HepG2 (cell line): Measurements from ENCODE around the gene P2RX7. TPM values are rescaled to one million over a fixed set of nuclear protein-coding genes. Genes with fewer than 3 reads are reported as not detected.

Experiments
- FOXA3 ChIP-seq: IDR thresholded peaks from 2 replicates; pipeline ENCODE4 v1.6.1; 2016; ENCODE audit warnings: missing genetic modification reagents, missing compliant biosample characterization
- IKZF4 ChIP-seq: sonication (generic); formaldehyde crosslinking; IDR thresholded peaks from 2 replicates; pipeline ENCODE4 v1.5.1; 2020; ENCODE audit warnings: borderline replicate concordance, mild to moderate bottlenecking, low read depth, missing genetic modification reagents; ENCODE audit errors: not compliant biosample characterization
- MIER2 ChIP-seq: IDR thresholded peaks from 2 replicates; pipeline ENCODE4 v1.6.1; 2016; ENCODE audit warnings: missing biosample characterization, missing genetic modification reagents
- NFKBIZ ChIP-seq: IDR thresholded peaks from 2 replicates; pipeline ENCODE4 v1.6.1; 2018; ENCODE audit warnings: missing genetic modification reagents, missing compliant biosample characterization
- PHF20 ChIP-seq: sonication (generic); formaldehyde crosslinking; IDR thresholded peaks from 2 replicates; pipeline ENCODE4 v1.5.0; 2020; ENCODE audit warnings: mild to moderate bottlenecking, missing genetic modification reagents
- RBM22 ChIP-seq: fragments of 200-400 bp; formaldehyde crosslinking; optimal IDR thresholded peaks from 2 replicates; pipeline ENCODE3; 2017; ENCODE audit warnings: mild to moderate bottlenecking, low read length, moderate library complexity
- ZBTB3 ChIP-seq: sonication (generic); formaldehyde crosslinking; IDR thresholded peaks from 2 replicates; pipeline ENCODE4 v1.4.0; 2020; ENCODE audit warnings: low read depth, mild to moderate bottlenecking, moderate library complexity, missing genetic modification reagents, borderline replicate concordance
- ZEB1 ChIP-seq: IDR thresholded peaks from 2 replicates; pipeline ENCODE4 v1.6.1; 2012; ENCODE audit warnings: mild to moderate bottlenecking, low read depth, inconsistent platforms; ENCODE audit not compliant: insufficient replicate concordance
- ZSCAN31 ChIP-seq: sonication (generic); formaldehyde crosslinking; IDR thresholded peaks from 2 replicates; pipeline ENCODE4 v1.5.0; 2020; ENCODE audit warnings: low read depth, mild to moderate bottlenecking, missing genetic modification reagents
- polyA plus RNA-seq, 8 experiments: library from polyadenylated mRNA; depleted of rRNA in 3 of 8; stranded (reverse) in 7 of 8; unstranded in 1 of 8; fragments of >200 nt; fragmentation: Illumina TruSeq in 4 of 8; extraction: Trizol in 4 of 8; gene quantifications; 2 replicates each; pipeline versions ENCODE4 v1.2.1 to v1.2.3, GENCODE V29; 2011 to 2016; ENCODE audit warnings: low read depth in 4 of 8, missing spikeins in 1 of 8, mixed read lengths in 1 of 8; ENCODE audit not compliant: insufficient read depth in 1 of 8
- total RNA-seq, 5 experiments: library from RNA; depleted of rRNA; stranded (reverse); fragments of >200 nt; fragmentation: Illumina TruSeq; extraction: Trizol; gene quantifications; 2 replicates each; pipeline ENCODE4 v1.2.3, GENCODE V29; 2016; ENCODE audit warnings: low read depth in 1 of 5
- TF ChIP-seq, protein P1 (sequence below), 2 experiments: fragments of 450-650 bp in 1 of 2; sonication (generic) in 1 of 2; formaldehyde crosslinking in 1 of 2; IDR thresholded peaks; 2 replicates each; pipeline versions ENCODE4 v1.6.1 to v1.8.0; 2016 to 2022; ENCODE audit warnings: antibody characterized with exemption in 1 of 2, mild to moderate bottlenecking in 1 of 2, missing genetic modification reagents in 1 of 2
- TF ChIP-seq, protein P2 (sequence below): sonication (generic); formaldehyde crosslinking; IDR thresholded peaks from 2 replicates; pipeline ENCODE4 v1.8.0; 2022; ENCODE audit warnings: missing genetic modification reagents, mild to moderate bottlenecking, inconsistent platforms, borderline replicate concordance
- TF ChIP-seq, protein P3 (sequence below), 2 experiments: sonication (generic) in 1 of 2; formaldehyde crosslinking in 1 of 2; IDR thresholded peaks; 2 replicates each; pipeline versions ENCODE4 v1.4.0 to v1.6.1; 2016 to 2020; ENCODE audit warnings: borderline replicate concordance in 1 of 2, low read depth in 1 of 2, mild to moderate bottlenecking in 1 of 2, missing genetic modification reagents in 1 of 2

The P2RX7 gene
- total and polyA plus RNA-seq, 2 of the 13 experiments (the other 11 are each of a cell fraction or from before 2014, with no cell fraction given), result 0.13 to 0.73 TPM

GRCh38 chr12:121209624-121210572 is 77.2 kb downstream of the P2RX7 start, which contains the start of gene P2RX4 (continued):
- TF ChIP-seq, protein P1, sequence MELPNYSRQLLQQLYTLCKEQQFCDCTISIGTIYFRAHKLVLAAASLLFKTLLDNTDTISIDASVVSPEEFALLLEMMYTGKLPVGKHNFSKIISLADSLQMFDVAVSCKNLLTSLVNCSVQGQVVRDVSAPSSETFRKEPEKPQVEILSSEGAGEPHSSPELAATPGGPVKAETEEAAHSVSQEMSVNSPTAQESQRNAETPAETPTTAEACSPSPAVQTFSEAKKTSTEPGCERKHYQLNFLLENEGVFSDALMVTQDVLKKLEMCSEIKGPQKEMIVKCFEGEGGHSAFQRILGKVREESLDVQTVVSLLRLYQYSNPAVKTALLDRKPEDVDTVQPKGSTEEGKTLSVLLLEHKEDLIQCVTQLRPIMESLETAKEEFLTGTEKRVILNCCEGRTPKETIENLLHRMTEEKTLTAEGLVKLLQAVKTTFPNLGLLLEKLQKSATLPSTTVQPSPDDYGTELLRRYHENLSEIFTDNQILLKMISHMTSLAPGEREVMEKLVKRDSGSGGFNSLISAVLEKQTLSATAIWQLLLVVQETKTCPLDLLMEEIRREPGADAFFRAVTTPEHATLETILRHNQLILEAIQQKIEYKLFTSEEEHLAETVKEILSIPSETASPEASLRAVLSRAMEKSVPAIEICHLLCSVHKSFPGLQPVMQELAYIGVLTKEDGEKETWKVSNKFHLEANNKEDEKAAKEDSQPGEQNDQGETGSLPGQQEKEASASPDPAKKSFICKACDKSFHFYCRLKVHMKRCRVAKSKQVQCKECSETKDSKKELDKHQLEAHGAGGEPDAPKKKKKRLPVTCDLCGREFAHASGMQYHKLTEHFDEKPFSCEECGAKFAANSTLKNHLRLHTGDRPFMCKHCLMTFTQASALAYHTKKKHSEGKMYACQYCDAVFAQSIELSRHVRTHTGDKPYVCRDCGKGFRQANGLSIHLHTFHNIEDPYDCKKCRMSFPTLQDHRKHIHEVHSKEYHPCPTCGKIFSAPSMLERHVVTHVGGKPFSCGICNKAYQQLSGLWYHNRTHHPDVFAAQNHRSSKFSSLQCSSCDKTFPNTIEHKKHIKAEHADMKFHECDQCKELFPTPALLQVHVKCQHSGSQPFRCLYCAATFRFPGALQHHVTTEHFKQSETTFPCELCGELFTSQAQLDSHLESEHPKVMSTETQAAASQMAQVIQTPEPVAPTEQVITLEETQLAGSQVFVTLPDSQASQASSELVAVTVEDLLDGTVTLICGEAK (IDR thresholded peaks at IDR 0.05), result no peak
- TF ChIP-seq, protein P1 (CRISPR knock-in tag; IDR thresholded peaks at IDR 0.05), result peak; percentile 65
- TF ChIP-seq ZSCAN31 (CRISPR knock-in tag), result peak; percentile 94
- TF ChIP-seq NFKBIZ, result no peak
- TF ChIP-seq, protein P2, sequence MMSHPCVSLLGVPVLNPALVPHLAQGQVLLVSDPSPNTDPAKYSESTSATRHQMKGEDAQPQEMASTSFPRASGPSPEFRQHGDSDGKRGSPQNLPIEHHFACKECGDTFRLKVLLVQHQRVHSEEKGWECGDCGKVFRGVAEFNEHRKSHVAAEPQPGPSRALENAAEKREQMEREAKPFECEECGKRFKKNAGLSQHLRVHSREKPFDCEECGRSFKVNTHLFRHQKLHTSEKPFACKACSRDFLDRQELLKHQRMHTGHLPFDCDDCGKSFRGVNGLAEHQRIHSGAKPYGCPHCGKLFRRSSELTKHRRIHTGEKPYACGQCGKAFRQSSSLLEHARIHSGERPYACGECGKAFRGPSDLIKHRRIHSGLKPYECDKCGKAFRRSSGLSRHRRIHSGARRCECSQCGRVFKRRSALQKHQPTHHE (CRISPR knock-in tag), result no peak
- TF ChIP-seq, protein P3, sequence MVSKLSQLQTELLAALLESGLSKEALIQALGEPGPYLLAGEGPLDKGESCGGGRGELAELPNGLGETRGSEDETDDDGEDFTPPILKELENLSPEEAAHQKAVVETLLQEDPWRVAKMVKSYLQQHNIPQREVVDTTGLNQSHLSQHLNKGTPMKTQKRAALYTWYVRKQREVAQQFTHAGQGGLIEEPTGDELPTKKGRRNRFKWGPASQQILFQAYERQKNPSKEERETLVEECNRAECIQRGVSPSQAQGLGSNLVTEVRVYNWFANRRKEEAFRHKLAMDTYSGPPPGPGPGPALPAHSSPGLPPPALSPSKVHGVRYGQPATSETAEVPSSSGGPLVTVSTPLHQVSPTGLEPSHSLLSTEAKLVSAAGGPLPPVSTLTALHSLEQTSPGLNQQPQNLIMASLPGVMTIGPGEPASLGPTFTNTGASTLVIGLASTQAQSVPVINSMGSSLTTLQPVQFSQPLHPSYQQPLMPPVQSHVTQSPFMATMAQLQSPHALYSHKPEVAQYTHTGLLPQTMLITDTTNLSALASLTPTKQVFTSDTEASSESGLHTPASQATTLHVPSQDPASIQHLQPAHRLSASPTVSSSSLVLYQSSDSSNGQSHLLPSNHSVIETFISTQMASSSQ (IDR thresholded peaks at IDR 0.05; ENCODE audit: low read depth), result no peak; the same call in 1 of the 2 replicates
- TF ChIP-seq, protein P3 (CRISPR knock-in tag; IDR thresholded peaks at IDR 0.05; ENCODE audit: borderline replicate concordance), result peak; percentile 51
- TF ChIP-seq FOXA3, result peak; percentile 27; the same call in 1 of the 2 replicates
- TF ChIP-seq ZEB1, result no peak
- TF ChIP-seq RBM22, result no peak
- peak; percentile 33; the same call in 1 of the 2 replicates for TF ChIP-seq PHF20 (CRISPR knock-in tag)
- TF ChIP-seq ZBTB3 (CRISPR knock-in tag), result no peak
- peak; percentile 88 for TF ChIP-seq IKZF4 (CRISPR knock-in tag)
- no peak for TF ChIP-seq MIER2 (CRISPR knock-in tag)
